HEK293 (cell line): ENCODE results near the gene KIAA1958.

Experiments used
- CTCF ChIP-seq: fragments of 450-650 bp; formaldehyde crosslinking; IDR thresholded peaks from 2 replicates; pipeline ENCODE4 v1.5.1; 2016; ENCODE audit warnings: missing biosample characterization, missing genetic modification characterization
- EGR2 ChIP-seq: fragments of 450-650 bp; formaldehyde crosslinking; IDR thresholded peaks from 2 replicates; pipeline ENCODE4 v1.5.1; 2016; ENCODE audit warnings: low read depth, missing biosample characterization, missing genetic modification characterization
- REST ChIP-seq: fragments of 450-650 bp; formaldehyde crosslinking; IDR thresholded peaks from 2 replicates; pipeline ENCODE4 v1.5.1; 2016; ENCODE audit warnings: missing biosample characterization, missing genetic modification characterization
- ZNF549 ChIP-seq: fragments of 450-650 bp; IDR thresholded peaks from 2 replicates; pipeline ENCODE4 v1.5.1; 2018; ENCODE audit warnings: missing biosample characterization, missing genetic modification characterization, mild to moderate bottlenecking, inconsistent platforms, moderate library complexity
- TF ChIP-seq, protein P1 (sequence below): fragments of 450-650 bp; formaldehyde crosslinking; IDR thresholded peaks from 2 replicates; pipeline ENCODE4 v1.5.1; 2016; ENCODE audit warnings: missing biosample characterization, missing genetic modification characterization

DNA sequence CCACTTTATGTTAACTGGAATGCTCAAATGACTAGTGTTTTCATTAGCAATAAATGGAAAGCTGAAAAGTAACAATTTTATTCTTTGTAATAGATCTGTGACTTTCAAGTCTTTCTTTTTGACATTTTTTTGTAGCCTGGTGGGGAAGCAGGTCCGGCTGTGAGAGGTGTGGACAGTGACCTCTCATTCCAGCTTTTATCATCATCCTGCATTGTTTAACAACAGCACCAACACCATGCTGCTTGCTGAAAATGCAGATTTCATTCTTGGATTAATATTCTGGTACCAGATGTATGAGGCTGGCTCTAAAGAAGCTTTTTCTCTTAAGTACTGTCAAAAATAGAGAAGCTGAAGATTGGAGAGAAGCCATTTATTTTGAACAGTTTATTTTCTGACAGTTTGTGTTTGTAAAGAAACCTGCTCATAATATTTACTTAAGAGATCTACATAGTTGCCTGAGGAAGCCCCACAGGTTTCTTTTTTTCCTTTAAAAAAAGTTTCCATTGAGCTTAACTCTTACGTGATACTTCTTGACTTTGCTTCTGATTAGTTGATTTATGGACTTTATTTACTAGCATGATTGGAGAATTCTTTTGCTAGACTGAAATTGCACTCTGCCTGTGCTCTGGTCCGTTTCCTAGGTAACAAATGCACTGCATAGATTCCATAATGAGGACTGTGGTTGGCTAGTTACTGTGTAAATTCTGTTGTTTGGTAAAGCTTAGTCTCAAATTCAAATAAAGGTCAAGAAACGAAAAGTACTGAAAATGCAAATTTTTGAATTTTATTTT, 3.4 kb downstream of the KIAA1958 start:
- TF ChIP-seq EGR2 (tag by site-specific recombination) (no peak), ZNF549 (tag by site-specific recombination) (no peak), REST (no peak), CTCF (tag by site-specific recombination) (no peak)
- TF ChIP-seq, protein P1, sequence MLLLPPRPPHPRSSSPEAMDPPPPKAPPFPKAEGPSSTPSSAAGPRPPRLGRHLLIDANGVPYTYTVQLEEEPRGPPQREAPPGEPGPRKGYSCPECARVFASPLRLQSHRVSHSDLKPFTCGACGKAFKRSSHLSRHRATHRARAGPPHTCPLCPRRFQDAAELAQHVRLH (tag by site-specific recombination): no peak
